Common myeloid progenitor, CD34-positive (primary cell): ENCODE data around the gene CPNE4.
A peak's percentile ranks its signal among the peaks of the same experiment; 100 is the strongest.

ENCODE experiments used
- CTCF ChIA-PET: fragments of 350-600 bp; sonication (Branson Sonifier 250); formaldehyde crosslinking; loops from one replicate; lab custom pipeline; 2021; ENCODE audit warnings: antibody characterized with exemption; lab: Charles Lee
- POLR2A ChIA-PET: fragments of 350-600 bp; sonication (Branson Sonifier 250); formaldehyde crosslinking; loops from one replicate; lab custom pipeline; 2021; ENCODE audit warnings: antibody characterized with exemption; lab: Charles Lee
- DNase-seq, 3 donors: peaks; one replicate each; pipeline versions ENCODE4 v3.0.0 to v3.0.0-alpha.2; 2013
- H3K27ac ChIP-seq, 2 experiments: 1 replicate in 1 of 2; 2 replicates in 1 of 2; pipeline ENCODE4 v1.7.0; 2013; ENCODE audit warnings: inconsistent platforms in 2 of 2, low read length in 2 of 2, mild to moderate bottlenecking in 2 of 2, low read depth in 1 of 2, moderate library complexity in 1 of 2; ENCODE audit not compliant: severe bottlenecking in 2 of 2, insufficient read depth in 1 of 2, poor library complexity in 1 of 2
- H3K27me3 ChIP-seq, 5 experiments: replicated peaks in 2 of 5; 1 replicate in 3 of 5; 2 replicates in 2 of 5; pipeline versions ENCODE4 v1.6.1 to v1.7.0; 2013; ENCODE audit warnings: low read length in 4 of 5, mild to moderate bottlenecking in 2 of 5, moderate library complexity in 2 of 5, inconsistent platforms in 1 of 5; ENCODE audit not compliant: insufficient read depth in 5 of 5, control insufficient read depth in 4 of 5
- H3K36me3 ChIP-seq, 4 experiments: 1 replicate in 2 of 4; 2 replicates in 2 of 4; pipeline versions ENCODE4 v1.6.1 to v1.7.0; 2013; ENCODE audit warnings: low read length in 3 of 4, control low read depth in 1 of 4, mild to moderate bottlenecking in 1 of 4; ENCODE audit not compliant: control insufficient read depth in 4 of 4, insufficient read depth in 4 of 4
- H3K4me1 ChIP-seq, 4 experiments: 1 replicate in 3 of 4; 2 replicates in 1 of 4; pipeline versions ENCODE4 v1.6.1 to v1.7.1; 2013; ENCODE audit warnings: low read length in 3 of 4, mild to moderate bottlenecking in 3 of 4, control low read depth in 1 of 4, inconsistent platforms in 1 of 4, moderate library complexity in 1 of 4; ENCODE audit not compliant: control insufficient read depth in 4 of 4, insufficient read depth in 4 of 4; ENCODE audit errors: control extremely low read depth in 1 of 4
- H3K4me3 ChIP-seq, 7 experiments: 1 replicate in 4 of 7; 2 replicates in 3 of 7; pipeline versions ENCODE4 v1.5.1 to v1.7.0; 2013; ENCODE audit warnings: mild to moderate bottlenecking in 7 of 7, low read length in 6 of 7, moderate library complexity in 6 of 7, inconsistent platforms in 2 of 7, low read depth in 2 of 7, control low read depth in 1 of 7; ENCODE audit not compliant: insufficient read depth in 4 of 7, control insufficient read depth in 1 of 7; ENCODE audit errors: extremely low read depth in 1 of 7
- H3K9me3 ChIP-seq, 5 experiments: 1 replicate in 4 of 5; 2 replicates in 1 of 5; pipeline versions ENCODE4 v1.6.1 to v1.7.1; 2013; ENCODE audit warnings: low read length in 4 of 5, mild to moderate bottlenecking in 2 of 5, inconsistent platforms in 1 of 5, low read depth in 1 of 5, moderate library complexity in 1 of 5; ENCODE audit not compliant: control insufficient read depth in 4 of 5, insufficient read depth in 2 of 5; ENCODE audit errors: control extremely low read depth in 1 of 5
- WGBS: methylation state at CpG from one replicate; pipeline ENCODE4 v1.1.5; 2013; ENCODE audit not compliant: insufficient coverage; 5-methylcytosine and 5-hydroxymethylcytosine counted together

Gene CPNE4

DNA sequence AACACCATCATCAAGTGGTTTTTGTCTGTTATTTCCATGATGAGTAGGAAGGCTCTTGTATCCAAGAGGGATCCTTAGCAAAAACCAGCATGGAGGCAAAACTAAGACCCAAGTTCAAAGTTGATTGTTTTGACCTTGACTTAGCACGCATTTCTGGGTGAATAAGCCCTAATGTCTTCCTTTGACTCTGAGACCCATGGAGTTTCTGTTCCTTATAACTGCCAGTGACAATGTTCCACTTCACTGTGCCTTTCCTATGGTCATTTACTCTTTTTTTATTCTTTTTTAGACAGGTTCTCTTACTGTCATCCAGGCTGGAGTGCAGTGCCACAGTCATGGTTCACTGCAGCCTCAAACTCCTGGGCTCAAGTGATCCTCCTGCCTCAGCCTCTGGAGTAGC, 413.8 kb downstream of the CPNE4 start:
- H3K36me3 ChIP-seq: no peaks in the 10 kb centered on the region
- POLR2A ChIA-PET: no interaction called here

DNA sequence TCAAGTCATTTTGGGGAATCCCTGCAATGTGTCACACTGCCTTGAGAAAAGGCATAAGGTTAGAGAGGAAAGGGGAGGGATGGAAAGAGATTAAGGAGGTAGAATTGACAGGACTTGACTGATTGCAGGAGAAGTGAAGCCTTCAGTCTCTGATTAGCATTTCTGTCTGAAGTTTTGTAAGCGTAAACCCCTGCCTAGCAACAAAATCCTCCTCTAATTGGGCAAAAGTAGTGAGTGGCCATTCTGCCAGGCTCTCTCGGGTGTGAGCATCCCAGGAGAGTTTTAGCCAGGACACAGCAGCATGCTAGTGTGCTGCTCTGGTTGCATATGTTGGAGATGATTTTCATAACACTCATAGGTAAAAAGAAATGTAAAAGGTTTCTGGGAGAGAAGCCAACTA, 415.0 kb downstream of the CPNE4 start:
- no peak overlapping the region for H3K27ac ChIP-seq
- H3K9me3 ChIP-seq: no peaks in the 10 kb centered on the region
- POLR2A ChIA-PET: no interaction called here
- no peaks in the 10 kb centered on the region for H3K4me1 ChIP-seq
- whole genome bisulfite sequencing: 64% methylated on average over 2 of the region's 2 CpGs
- no peak overlapping the region for H3K4me3 ChIP-seq
- CTCF ChIA-PET: no interaction called here
- DNase-seq: peak in 1 of 3 donors; percentile 1
- no peaks in the 10 kb centered on the region for H3K36me3 ChIP-seq
- peaks cover 0 to 4% (median 0%) of the 10 kb centered on the region in 5 experiments for H3K27me3 ChIP-seq

More for the DNA sequence above, 413.8 kb downstream of the CPNE4 start:
- 100% methylated on average over 1 of the region's 1 CpG for WGBS
- Histone ChIP-seq H3K27ac (no peak overlapping the region), H3K27me3 (peaks cover 0 to 4% (median 0%) of the 10 kb centered on the region in 5 experiments), H3K4me1 (no peaks in the 10 kb centered on the region), H3K4me3 (no peak overlapping the region), H3K9me3 (no peaks in the 10 kb centered on the region)
- CTCF ChIA-PET: no interaction called here
- no peak for DNase-seq

DNA sequence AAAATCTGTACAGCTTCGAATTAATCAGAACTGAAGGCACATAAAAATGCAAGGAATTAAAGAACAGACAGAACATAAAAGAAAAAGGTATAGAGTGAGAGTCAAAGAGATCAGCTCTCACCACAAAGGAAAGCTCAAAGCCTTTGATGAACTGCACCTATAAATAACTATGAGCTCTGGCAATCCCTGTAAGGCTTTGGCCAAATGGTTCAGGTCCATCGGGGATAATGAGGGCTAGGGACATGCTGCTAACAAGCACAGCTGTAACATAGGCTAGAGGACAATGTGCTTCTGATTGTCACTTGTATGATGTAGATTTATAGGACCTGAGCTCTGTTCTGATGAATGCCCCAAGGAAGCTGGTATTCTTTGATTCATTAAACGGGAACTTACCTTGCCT, 418.1 kb downstream of the CPNE4 start:
- no peak for DNase-seq
- Histone ChIP-seq H3K36me3 (no peaks in the 10 kb centered on the region), H3K4me3 (no peak overlapping the region), H3K27me3 (peaks cover 0 to 3% (median 0%) of the 10 kb centered on the region in 5 experiments), H3K4me1 (no peaks in the 10 kb centered on the region), H3K9me3 (no peaks in the 10 kb centered on the region), H3K27ac (no peak overlapping the region)
- CTCF ChIA-PET: interaction anchor here (0.6 kb wide), 1 partner anchor 551 kb away, joined by 3 read pairs; no protein-coding TSS in a partner anchor
- WGBS: 22% methylated on average over 1 of the region's 3 CpGs
- POLR2A ChIA-PET: no interaction called here

DNA sequence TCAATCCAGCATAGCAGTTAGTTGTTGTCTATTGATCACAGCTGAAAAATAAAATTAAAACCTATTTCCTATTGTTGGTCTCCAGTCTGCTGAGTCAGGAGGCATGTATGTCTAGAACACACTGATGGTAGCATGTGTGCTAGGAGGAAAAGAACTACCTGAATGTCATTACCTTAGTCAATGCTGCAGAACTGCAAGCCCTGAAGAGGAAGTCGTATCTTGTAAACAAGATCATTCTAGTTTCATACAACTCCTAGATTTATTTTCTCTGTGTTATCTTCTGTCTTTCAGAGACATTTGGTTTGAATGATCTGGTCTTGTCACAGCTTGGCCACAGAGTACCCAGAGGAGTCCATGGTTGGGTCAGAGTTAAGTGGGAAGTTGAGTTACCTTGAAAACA, 422.1 kb downstream of the CPNE4 start:
- Histone ChIP-seq H3K4me1 (no peaks in the 10 kb centered on the region), H3K9me3 (no peaks in the 10 kb centered on the region), H3K4me3 (no peak overlapping the region), H3K27me3 (peaks cover 0 to 5% (median 2%) of the 10 kb centered on the region in 5 experiments), H3K36me3 (no peaks in the 10 kb centered on the region), H3K27ac (no peak overlapping the region)
- CTCF ChIA-PET: no interaction called here
- DNase-seq: no peak
- POLR2A ChIA-PET: no interaction called here
- no CpG with 5 or more reads among the region's 1 CpG for WGBS

DNA sequence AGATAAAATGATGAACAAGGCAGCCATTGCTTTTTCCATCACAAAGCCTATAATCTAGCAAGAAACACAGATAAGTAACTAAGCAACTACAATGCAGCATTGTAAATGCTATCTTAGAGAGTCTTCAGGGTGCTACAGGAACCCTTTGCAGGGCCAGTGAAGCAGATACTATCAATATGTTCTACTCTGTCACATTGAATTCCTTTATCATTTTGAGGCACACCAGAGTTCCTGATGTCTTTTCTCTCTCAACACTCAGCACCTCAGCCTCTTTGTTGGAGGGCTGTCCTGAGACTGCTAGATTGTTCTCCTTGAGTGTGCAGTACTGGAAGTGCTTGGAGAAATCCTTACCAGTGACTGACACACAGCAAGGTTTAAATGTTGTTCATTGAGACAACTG, 424.6 kb downstream of the CPNE4 start:
- H3K4me3 ChIP-seq: no peak overlapping the region
- no peaks in the 10 kb centered on the region for H3K36me3 ChIP-seq
- no peak for DNase-seq
- peaks cover 0 to 5% (median 2%) of the 10 kb centered on the region in 5 experiments for H3K27me3 ChIP-seq
- H3K9me3 ChIP-seq: no peaks in the 10 kb centered on the region
- H3K27ac ChIP-seq: no peak overlapping the region
- H3K4me1 ChIP-seq: peaks cover 0 to 9% (median 0%) of the 10 kb centered on the region in 4 experiments
- POLR2A ChIA-PET: no interaction called here
- CTCF ChIA-PET: no interaction called here

DNA sequence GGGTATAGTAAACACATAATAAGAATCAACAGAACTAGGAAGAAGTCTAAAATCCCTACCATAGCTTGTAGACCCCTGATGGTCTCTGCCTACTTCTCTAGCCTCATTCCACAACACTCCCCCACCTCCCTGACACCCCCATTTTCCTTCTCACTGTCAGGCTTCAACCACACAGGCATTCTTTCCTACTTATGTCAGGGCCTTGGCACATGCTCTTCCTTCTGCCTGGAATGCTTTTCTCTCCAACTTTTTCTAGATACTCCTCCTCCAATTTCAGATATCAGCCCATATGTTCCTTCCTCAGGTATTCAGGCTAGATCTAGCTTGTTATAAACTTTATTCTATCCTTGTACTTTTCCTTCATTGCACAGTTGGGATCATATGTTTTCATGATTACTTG, 426.1 kb downstream of the CPNE4 start:
- POLR2A ChIA-PET: no interaction called here
- H3K9me3 ChIP-seq: no peaks in the 10 kb centered on the region
- peaks cover 0 to 9% (median 0%) of the 10 kb centered on the region in 4 experiments for H3K4me1 ChIP-seq
- H3K27ac ChIP-seq: no peak overlapping the region
- no peaks in the 10 kb centered on the region for H3K36me3 ChIP-seq
- H3K27me3 ChIP-seq: peaks cover 0 to 5% (median 2%) of the 10 kb centered on the region in 5 experiments
- CTCF ChIA-PET: no interaction called here
- DNase-seq: no peak
- no peak overlapping the region for H3K4me3 ChIP-seq

DNA sequence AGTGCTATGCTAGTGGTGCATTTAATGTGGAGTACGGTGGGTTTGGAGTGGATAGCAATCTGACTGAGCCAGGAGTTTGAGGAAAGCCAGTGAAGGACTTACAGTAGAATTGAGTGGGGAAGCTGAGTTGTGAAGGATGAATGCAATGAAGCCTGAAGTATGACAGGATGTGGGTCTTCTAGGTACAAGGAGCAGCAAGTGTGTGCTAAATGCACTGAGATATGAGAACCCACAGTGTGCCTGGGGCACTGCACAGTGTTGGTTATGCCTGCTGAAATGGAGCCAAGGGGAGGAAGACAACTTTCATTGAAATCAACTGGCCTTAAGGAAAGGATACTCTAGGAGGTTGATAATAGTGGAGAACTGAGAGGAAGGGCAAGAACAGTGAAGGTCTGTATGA, 426.5 kb downstream of the CPNE4 start:
- no peak overlapping the region for H3K27ac ChIP-seq
- H3K27me3 ChIP-seq: peaks cover 0 to 5% (median 2%) of the 10 kb centered on the region in 5 experiments
- H3K4me1 ChIP-seq: peaks cover 0 to 9% (median 0%) of the 10 kb centered on the region in 4 experiments
- no peaks in the 10 kb centered on the region for H3K36me3 ChIP-seq
- no peaks in the 10 kb centered on the region for H3K9me3 ChIP-seq
- ChIA-PET POLR2A (no interaction called here), CTCF (no interaction called here)
- 100% methylated on average over 1 of the region's 1 CpG for WGBS
- H3K4me3 ChIP-seq: no peak overlapping the region
- DNase-seq: no peak
